ENCODE data around the gene DDX39B. TPM values are rescaled to one million over a fixed set of nuclear protein-coding genes. Genes with fewer than 3 reads are reported as not detected.

Gene DDX39B
- total RNA-seq, 1 donor from 2014 or later, result 134 TPM

DNA sequence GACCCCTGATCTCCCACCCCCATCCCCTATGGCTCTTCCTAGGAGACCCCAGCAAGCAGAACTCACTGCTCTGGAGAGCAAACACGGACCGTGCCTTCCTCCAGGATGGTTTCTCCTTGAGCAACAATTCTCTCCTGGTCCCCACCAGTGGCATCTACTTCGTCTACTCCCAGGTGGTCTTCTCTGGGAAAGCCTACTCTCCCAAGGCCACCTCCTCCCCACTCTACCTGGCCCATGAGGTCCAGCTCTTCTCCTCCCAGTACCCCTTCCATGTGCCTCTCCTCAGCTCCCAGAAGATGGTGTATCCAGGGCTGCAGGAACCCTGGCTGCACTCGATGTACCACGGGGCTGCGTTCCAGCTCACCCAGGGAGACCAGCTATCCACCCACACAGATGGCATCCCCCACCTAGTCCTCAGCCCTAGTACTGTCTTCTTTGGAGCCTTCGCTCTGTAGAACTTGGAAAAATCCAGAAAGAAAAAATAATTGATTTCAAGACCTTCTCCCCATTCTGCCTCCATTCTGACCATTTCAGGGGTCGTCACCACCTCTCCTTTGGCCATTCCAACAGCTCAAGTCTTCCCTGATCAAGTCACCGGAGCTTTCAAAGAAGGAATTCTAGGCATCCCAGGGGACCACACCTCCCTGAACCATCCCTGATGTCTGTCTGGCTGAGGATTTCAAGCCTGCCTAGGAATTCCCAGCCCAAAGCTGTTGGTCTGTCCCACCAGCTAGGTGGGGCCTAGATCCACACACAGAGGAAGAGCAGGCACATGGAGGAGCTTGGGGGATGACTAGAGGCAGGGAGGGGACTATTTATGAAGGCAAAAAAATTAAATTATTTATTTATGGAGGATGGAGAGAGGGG is 31.7 kb upstream of the DDX39B start:
- no peak overlapping the region for H3K4me3 ChIP-seq
- no peaks in the 10 kb centered on the region for H3K36me3 ChIP-seq
- intact Hi-C loops (cut with DNase I), result no loop called here
- H3K4me1 ChIP-seq, result no peaks in the 10 kb centered on the region
- no peak overlapping the region for H3K27ac ChIP-seq
- no peaks in the 10 kb centered on the region for H3K9me3 ChIP-seq
- TF ChIP-seq, protein P1, sequence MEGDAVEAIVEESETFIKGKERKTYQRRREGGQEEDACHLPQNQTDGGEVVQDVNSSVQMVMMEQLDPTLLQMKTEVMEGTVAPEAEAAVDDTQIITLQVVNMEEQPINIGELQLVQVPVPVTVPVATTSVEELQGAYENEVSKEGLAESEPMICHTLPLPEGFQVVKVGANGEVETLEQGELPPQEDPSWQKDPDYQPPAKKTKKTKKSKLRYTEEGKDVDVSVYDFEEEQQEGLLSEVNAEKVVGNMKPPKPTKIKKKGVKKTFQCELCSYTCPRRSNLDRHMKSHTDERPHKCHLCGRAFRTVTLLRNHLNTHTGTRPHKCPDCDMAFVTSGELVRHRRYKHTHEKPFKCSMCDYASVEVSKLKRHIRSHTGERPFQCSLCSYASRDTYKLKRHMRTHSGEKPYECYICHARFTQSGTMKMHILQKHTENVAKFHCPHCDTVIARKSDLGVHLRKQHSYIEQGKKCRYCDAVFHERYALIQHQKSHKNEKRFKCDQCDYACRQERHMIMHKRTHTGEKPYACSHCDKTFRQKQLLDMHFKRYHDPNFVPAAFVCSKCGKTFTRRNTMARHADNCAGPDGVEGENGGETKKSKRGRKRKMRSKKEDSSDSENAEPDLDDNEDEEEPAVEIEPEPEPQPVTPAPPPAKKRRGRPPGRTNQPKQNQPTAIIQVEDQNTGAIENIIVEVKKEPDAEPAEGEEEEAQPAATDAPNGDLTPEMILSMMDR (IDR thresholded peaks at IDR 0.05), result no peak
- no peaks in the 10 kb centered on the region for H3K27me3 ChIP-seq
- DNase-seq (ENCODE audit: low spot score in 2 of 2), result no peak

DNA sequence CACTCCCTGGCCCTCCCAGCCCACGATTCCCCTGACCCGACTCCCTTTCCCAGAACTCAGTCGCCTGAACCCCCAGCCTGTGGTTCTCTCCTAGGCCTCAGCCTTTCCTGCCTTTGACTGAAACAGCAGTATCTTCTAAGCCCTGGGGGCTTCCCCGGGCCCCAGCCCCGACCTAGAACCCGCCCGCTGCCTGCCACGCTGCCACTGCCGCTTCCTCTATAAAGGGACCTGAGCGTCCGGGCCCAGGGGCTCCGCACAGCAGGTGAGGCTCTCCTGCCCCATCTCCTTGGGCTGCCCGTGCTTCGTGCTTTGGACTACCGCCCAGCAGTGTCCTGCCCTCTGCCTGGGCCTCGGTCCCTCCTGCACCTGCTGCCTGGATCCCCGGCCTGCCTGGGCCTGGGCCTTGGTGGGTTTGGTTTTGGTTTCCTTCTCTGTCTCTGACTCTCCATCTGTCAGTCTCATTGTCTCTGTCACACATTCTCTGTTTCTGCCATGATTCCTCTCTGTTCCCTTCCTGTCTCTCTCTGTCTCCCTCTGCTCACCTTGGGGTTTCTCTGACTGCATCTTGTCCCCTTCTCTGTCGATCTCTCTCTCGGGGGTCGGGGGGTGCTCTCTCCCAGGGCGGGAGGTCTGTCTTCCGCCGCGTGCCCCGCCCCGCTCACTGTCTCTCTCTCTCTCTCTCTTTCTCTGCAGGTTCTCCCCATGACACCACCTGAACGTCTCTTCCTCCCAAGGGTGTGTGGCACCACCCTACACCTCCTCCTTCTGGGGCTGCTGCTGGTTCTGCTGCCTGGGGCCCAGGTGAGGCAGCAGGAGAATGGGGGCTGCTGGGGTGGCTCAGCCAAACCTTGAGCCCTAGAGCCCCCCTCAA is 30.5 kb upstream of the DDX39B start, which contains the start of gene LTA:
LTA (plus strand) TSS at position 249 of the 871 bp plus-strand sequence; CDS start at position 703, 454 bp downstream.
- Histone ChIP-seq H3K9me3 (no peaks in the 10 kb centered on the region), H3K27me3 (no peaks in the 10 kb centered on the region), H3K4me3 (no peak within 1 kb of the TSS), H3K27ac (no peak within 1 kb of the TSS), H3K4me1 (no peaks in the 10 kb centered on the region), H3K36me3 (no peaks in the 10 kb centered on the region)
- intact Hi-C loops (cut with DNase I), result no loop called here
- TF ChIP-seq, protein P1 (IDR thresholded peaks at IDR 0.05), result no peak
- DNase-seq (ENCODE audit: low spot score in 2 of 2), result no peak

DNA sequence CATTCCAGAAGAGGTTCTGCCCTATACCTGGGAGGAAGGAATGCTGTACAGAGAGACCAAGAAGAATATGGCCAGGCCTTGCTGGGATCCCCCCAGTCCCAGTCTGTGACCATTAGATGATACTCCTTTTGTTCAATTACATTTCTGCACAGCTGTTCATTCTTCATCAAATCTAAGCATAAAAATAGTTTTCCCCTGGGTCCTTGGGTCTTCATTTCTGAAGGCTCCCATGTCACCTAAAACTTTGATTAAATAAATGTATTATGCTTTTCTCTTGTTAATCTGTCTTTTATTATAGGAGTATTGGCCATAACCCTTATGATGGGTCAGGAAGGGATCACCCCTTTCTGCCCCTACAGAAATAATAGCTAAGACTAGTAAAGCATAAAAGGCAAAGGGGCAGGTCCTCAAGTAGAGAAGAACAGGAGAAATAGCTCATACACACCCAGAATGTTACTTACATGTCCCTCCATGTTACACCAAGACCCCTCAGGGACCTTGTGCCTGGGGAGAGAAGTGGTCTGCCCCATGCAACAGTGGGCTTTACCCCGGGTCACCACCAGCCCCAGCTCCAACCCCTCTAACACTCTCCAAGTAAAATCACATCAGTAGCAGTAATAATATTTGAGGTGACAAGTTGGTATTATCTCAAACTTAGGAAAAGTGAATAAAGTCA is 28.2 kb upstream of the DDX39B start:
- DNase-seq (ENCODE audit: low spot score in 2 of 2), result no peak
- Histone ChIP-seq H3K9me3 (no peaks in the 10 kb centered on the region), H3K36me3 (no peaks in the 10 kb centered on the region), H3K4me3 (no peak overlapping the region), H3K27me3 (no peaks in the 10 kb centered on the region), H3K27ac (no peak overlapping the region), H3K4me1 (no peaks in the 10 kb centered on the region)
- intact Hi-C loops (cut with DNase I), result no loop called here
- TF ChIP-seq, protein P1 (IDR thresholded peaks at IDR 0.05), result no peak

DNA sequence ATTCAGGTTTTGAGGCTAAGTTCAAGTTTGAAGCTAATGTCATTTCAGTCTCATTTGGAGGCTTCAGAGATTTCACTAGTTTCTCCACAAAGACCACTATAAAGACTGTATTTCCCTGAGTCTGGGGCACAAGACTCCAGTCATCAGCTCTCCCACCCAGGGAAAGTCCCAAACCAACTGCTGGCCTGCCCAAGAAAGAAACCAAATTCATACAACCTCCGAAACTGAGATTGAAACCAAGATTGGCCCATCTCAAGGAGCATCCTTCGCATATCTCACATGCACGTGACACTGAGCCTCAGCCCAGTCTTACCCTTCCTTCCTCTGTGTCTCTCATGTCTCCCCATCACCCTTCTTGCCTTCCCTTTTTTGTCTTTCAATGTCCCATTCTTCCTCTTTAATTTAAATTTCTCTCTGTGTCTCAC is 26.7 kb upstream of the DDX39B start:
- TF ChIP-seq, protein P1 (IDR thresholded peaks at IDR 0.05), result no peak
- H3K4me3 ChIP-seq, result no peak overlapping the region
- no peak overlapping the region for H3K27ac ChIP-seq
- DNase-seq (ENCODE audit: low spot score in 2 of 2), result no peak
- H3K27me3 ChIP-seq, result no peaks in the 10 kb centered on the region
- no peaks in the 10 kb centered on the region for H3K4me1 ChIP-seq
- H3K36me3 ChIP-seq, result no peaks in the 10 kb centered on the region
- intact Hi-C loops (cut with DNase I), result no loop called here
- no peaks in the 10 kb centered on the region for H3K9me3 ChIP-seq

DNA sequence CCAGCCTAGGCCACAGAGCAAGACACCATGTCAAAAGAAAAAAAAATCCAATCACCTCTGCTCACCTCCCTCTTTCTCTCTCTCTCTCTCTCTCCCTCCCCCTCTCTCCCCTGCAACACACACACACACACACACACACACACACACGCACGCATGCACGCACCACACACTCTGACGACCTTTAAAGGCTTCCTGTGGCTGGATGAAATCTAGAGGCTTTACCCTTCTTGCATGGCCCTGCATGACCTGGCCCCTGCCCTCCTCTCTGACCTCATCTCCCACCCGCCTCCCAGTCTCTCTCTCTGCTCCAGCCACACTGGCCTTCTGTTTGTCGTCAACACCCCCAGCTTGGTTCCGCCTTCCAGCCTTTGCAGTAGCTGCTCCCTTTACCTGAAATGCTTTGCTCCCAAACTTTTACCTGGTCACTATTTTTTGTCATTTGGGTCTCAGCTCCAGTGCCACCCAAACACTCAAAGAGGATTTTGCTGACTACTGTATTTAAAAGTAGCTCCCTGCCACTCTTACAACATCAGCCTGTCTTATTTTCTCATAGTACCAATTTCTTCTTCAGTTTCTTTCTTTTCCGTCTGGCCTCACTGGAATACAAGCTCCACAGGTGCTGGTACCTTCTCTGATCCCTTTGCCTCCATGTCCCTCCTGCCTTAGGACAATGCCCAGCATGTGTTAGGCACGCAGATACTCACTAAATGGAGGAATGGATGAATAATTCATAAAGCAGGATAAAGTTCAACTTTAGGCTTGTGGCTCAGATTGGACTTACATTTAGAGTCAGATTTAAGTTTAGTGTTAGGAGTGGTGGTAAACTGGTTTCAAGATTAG is 25.9 kb upstream of the DDX39B start:
- no peaks in the 10 kb centered on the region for H3K4me1 ChIP-seq
- no peak for DNase-seq (ENCODE audit: low spot score in 2 of 2)
- no peaks in the 10 kb centered on the region for H3K36me3 ChIP-seq
- H3K27me3 ChIP-seq, result no peaks in the 10 kb centered on the region
- intact Hi-C loops (cut with DNase I), result no loop called here
- no peak overlapping the region for H3K27ac ChIP-seq
- H3K4me3 ChIP-seq, result no peak overlapping the region
- H3K9me3 ChIP-seq, result no peaks in the 10 kb centered on the region
- TF ChIP-seq, protein P1 (IDR thresholded peaks at IDR 0.05), result no peak
